WTC11 (cell line): ENCODE results near the gene C8B.

ENCODE experiments used
- CREM ChIP-seq: sonication (generic); formaldehyde crosslinking; IDR thresholded peaks from 2 replicates; pipeline ENCODE4 v1.8.1; 2022; ENCODE audit warnings: mild to moderate bottlenecking, missing genetic modification reagents, moderate library complexity
- ELF4 ChIP-seq: sonication (generic); formaldehyde crosslinking; IDR thresholded peaks from 2 replicates; pipeline ENCODE4 v1.8.1; 2022; ENCODE audit warnings: low read depth, mild to moderate bottlenecking, moderate library complexity, missing genetic modification reagents
- TCF7 ChIP-seq: sonication (generic); formaldehyde crosslinking; IDR thresholded peaks from 2 replicates; pipeline ENCODE4 v1.8.0; 2022; ENCODE audit warnings: mild to moderate bottlenecking, low read depth, missing genetic modification reagents, moderate library complexity
- TEAD1 ChIP-seq: sonication (generic); formaldehyde crosslinking; IDR thresholded peaks from 2 replicates; pipeline ENCODE4 v1.8.0; 2022; ENCODE audit warnings: mild to moderate bottlenecking, missing genetic modification reagents
- TF ChIP-seq, protein P1 (sequence below): sonication (generic); formaldehyde crosslinking; IDR thresholded peaks from 2 replicates; pipeline ENCODE4 v1.8.1; 2022; ENCODE audit warnings: mild to moderate bottlenecking, missing genetic modification reagents, moderate library complexity, borderline replicate concordance
- TF ChIP-seq, protein P2 (sequence below): fragments of 200-600 bp; IDR thresholded peaks from 2 replicates; pipeline ENCODE4 v1.8.0; 2022; ENCODE audit warnings: antibody characterized with exemption
- TF ChIP-seq, protein P3 (sequence below): sonication (generic); formaldehyde crosslinking; IDR thresholded peaks from 2 replicates; pipeline ENCODE4 v1.8.1; 2023; ENCODE audit warnings: mild to moderate bottlenecking, missing genetic modification reagents, borderline replicate concordance
- TF ChIP-seq, protein P4 (sequence below): sonication (generic); formaldehyde crosslinking; conservative IDR thresholded peaks from 2 replicates; pipeline ENCODE4 v1.8.1; 2023; ENCODE audit warnings: mild to moderate bottlenecking, low read depth, missing genetic modification reagents, moderate library complexity
- TF ChIP-seq, protein P5 (sequence below): sonication (generic); formaldehyde crosslinking; IDR thresholded peaks from 2 replicates; pipeline ENCODE4 v1.8.0; 2022; ENCODE audit warnings: mild to moderate bottlenecking, missing genetic modification reagents

DNA sequence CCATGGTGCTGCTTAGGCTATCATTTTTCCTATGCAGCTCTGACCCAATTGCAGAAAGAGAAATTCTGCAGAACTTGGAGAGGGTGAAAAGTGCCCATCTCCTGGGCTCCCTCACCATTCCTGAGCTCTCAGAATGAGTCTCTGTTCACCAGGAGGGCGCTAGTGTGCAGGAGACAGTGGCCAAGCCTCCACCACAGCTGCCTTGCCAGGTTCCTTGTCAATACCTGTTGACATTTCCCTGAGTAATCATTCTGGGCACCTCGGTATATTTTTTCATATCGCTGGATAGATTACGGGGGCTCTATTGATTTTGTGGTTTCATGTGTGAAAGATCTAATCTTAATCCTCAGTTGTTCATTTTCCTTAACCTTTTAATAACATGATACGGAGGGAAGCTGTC is 13.0 kb upstream of the C8B start:
- TF ChIP-seq, protein P1, sequence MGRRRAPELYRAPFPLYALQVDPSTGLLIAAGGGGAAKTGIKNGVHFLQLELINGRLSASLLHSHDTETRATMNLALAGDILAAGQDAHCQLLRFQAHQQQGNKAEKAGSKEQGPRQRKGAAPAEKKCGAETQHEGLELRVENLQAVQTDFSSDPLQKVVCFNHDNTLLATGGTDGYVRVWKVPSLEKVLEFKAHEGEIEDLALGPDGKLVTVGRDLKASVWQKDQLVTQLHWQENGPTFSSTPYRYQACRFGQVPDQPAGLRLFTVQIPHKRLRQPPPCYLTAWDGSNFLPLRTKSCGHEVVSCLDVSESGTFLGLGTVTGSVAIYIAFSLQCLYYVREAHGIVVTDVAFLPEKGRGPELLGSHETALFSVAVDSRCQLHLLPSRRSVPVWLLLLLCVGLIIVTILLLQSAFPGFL (CRISPR knock-in tag) = no peak
- TF ChIP-seq ELF4 = no peak
- TF ChIP-seq, protein P2, sequence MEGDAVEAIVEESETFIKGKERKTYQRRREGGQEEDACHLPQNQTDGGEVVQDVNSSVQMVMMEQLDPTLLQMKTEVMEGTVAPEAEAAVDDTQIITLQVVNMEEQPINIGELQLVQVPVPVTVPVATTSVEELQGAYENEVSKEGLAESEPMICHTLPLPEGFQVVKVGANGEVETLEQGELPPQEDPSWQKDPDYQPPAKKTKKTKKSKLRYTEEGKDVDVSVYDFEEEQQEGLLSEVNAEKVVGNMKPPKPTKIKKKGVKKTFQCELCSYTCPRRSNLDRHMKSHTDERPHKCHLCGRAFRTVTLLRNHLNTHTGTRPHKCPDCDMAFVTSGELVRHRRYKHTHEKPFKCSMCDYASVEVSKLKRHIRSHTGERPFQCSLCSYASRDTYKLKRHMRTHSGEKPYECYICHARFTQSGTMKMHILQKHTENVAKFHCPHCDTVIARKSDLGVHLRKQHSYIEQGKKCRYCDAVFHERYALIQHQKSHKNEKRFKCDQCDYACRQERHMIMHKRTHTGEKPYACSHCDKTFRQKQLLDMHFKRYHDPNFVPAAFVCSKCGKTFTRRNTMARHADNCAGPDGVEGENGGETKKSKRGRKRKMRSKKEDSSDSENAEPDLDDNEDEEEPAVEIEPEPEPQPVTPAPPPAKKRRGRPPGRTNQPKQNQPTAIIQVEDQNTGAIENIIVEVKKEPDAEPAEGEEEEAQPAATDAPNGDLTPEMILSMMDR = no peak
- no peak for TF ChIP-seq TEAD1
- TF ChIP-seq, protein P3, sequence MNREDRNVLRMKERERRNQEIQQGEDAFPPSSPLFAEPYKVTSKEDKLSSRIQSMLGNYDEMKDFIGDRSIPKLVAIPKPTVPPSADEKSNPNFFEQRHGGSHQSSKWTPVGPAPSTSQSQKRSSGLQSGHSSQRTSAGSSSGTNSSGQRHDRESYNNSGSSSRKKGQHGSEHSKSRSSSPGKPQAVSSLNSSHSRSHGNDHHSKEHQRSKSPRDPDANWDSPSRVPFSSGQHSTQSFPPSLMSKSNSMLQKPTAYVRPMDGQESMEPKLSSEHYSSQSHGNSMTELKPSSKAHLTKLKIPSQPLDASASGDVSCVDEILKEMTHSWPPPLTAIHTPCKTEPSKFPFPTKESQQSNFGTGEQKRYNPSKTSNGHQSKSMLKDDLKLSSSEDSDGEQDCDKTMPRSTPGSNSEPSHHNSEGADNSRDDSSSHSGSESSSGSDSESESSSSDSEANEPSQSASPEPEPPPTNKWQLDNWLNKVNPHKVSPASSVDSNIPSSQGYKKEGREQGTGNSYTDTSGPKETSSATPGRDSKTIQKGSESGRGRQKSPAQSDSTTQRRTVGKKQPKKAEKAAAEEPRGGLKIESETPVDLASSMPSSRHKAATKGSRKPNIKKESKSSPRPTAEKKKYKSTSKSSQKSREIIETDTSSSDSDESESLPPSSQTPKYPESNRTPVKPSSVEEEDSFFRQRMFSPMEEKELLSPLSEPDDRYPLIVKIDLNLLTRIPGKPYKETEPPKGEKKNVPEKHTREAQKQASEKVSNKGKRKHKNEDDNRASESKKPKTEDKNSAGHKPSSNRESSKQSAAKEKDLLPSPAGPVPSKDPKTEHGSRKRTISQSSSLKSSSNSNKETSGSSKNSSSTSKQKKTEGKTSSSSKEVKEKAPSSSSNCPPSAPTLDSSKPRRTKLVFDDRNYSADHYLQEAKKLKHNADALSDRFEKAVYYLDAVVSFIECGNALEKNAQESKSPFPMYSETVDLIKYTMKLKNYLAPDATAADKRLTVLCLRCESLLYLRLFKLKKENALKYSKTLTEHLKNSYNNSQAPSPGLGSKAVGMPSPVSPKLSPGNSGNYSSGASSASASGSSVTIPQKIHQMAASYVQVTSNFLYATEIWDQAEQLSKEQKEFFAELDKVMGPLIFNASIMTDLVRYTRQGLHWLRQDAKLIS (CRISPR knock-in tag) = no peak
- TF ChIP-seq, protein P4, sequence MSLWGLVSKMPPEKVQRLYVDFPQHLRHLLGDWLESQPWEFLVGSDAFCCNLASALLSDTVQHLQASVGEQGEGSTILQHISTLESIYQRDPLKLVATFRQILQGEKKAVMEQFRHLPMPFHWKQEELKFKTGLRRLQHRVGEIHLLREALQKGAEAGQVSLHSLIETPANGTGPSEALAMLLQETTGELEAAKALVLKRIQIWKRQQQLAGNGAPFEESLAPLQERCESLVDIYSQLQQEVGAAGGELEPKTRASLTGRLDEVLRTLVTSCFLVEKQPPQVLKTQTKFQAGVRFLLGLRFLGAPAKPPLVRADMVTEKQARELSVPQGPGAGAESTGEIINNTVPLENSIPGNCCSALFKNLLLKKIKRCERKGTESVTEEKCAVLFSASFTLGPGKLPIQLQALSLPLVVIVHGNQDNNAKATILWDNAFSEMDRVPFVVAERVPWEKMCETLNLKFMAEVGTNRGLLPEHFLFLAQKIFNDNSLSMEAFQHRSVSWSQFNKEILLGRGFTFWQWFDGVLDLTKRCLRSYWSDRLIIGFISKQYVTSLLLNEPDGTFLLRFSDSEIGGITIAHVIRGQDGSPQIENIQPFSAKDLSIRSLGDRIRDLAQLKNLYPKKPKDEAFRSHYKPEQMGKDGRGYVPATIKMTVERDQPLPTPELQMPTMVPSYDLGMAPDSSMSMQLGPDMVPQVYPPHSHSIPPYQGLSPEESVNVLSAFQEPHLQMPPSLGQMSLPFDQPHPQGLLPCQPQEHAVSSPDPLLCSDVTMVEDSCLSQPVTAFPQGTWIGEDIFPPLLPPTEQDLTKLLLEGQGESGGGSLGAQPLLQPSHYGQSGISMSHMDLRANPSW (CRISPR knock-in tag) = no peak
- TF ChIP-seq, protein P5, sequence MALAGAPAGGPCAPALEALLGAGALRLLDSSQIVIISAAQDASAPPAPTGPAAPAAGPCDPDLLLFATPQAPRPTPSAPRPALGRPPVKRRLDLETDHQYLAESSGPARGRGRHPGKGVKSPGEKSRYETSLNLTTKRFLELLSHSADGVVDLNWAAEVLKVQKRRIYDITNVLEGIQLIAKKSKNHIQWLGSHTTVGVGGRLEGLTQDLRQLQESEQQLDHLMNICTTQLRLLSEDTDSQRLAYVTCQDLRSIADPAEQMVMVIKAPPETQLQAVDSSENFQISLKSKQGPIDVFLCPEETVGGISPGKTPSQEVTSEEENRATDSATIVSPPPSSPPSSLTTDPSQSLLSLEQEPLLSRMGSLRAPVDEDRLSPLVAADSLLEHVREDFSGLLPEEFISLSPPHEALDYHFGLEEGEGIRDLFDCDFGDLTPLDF (CRISPR knock-in tag) = no peak
- TF ChIP-seq TCF7 (CRISPR knock-in tag) = no peak
- no peak for TF ChIP-seq CREM (CRISPR knock-in tag)
